Fibroblast of pulmonary artery (primary cell): ENCODE data around the gene C5orf34.
"Not testable (repeated sequence)": the region's sequence is repeated elsewhere in the genome, so short reads cannot be mapped to it uniquely, and the experiment has no call there.

ENCODE experiments used
- DNase-seq: peaks from one replicate; pipeline ENCODE4 v3.0.0-alpha.2; 2010; ENCODE audit warnings: low read depth
- H3K4me3 ChIP-seq: replicated peaks from 2 replicates; pipeline ENCODE4 v1.5.1; 2011; ENCODE audit warnings: low read depth, mild to moderate bottlenecking, control low read depth, low read length, moderate library complexity
- CTCF ChIP-seq: IDR thresholded peaks from 2 replicates; pipeline ENCODE4 v1.5.1; 2011; ENCODE audit warnings: mild to moderate bottlenecking, control low read depth, low read length, inconsistent platforms; ENCODE audit errors: missing control alignments

C5orf34 gene

GRCh38 chr5:43514816-43515677 lies at the start of gene C5orf34:
TSS of gene C5orf34 (minus strand) at chr5:43515148. CDS start at chr5:43509339, 5,809 bp downstream.
- H3K4me3 ChIP-seq: peak within 1 kb of the TSS; percentile 62
- no peak for TF ChIP-seq CTCF
- DNase-seq: peak; percentile 97

GRCh38 chr5:43564289-43564850 lies 49.4 kb upstream of the C5orf34 start:
- TF ChIP-seq CTCF: no peak
- H3K4me3 ChIP-seq: no peak overlapping the region
- no peak for DNase-seq

GRCh38 chr5:43563321-43563720 lies 48.4 kb upstream of the C5orf34 start:
- DNase-seq: no peak
- TF ChIP-seq CTCF: no peak
- no peak overlapping the region for H3K4me3 ChIP-seq

GRCh38 chr5:43561356-43561755 lies 46.4 kb upstream of the C5orf34 start:
- TF ChIP-seq CTCF: no peak
- no peak overlapping the region for H3K4me3 ChIP-seq
- DNase-seq: no peak

GRCh38 chr5:43560128-43560527 lies 45.2 kb upstream of the C5orf34 start:
- peak; percentile 46 for DNase-seq
- TF ChIP-seq CTCF: no peak
- H3K4me3 ChIP-seq: no peak overlapping the region

GRCh38 chr5:43556857-43557542 lies 42.1 kb upstream of the C5orf34 start, which contains the start of gene PAIP1:
TSS of gene PAIP1 (minus strand) at chr5:43557077. CDS start at chr5:43556846, 231 bp downstream.
- TF ChIP-seq CTCF: peak; percentile 7
- H3K4me3 ChIP-seq: peak within 1 kb of the TSS; percentile 70
- DNase-seq: peak; percentile 89

- peak overlapping the region; percentile 70 for H3K4me3 ChIP-seq
- not testable (repeated sequence) for DNase-seq
Measured at GRCh38 chr5:43556607-43556856, 41.6 kb upstream of the C5orf34 start.
